Gastroesophageal sphincter (tissue), 4 donors: ENCODE data around the gene TTC24. TPM values are rescaled to one million over a fixed set of nuclear protein-coding genes. Genes with fewer than 3 reads are reported as not detected.

Experiments
- ATAC-seq: fragments of 150-250 bp; one replicate; pipeline ENCODE4 v1.9.1; 2016; ENCODE audit warnings: mild to moderate bottlenecking, moderate library complexity
- H3K27ac ChIP-seq, 4 donors: fragments of 200-600 bp; sonication (generic) in 3 of 4; 1 replicate in 3 of 4; 2 replicates in 1 of 4; pipeline ENCODE4 v1.5.1; 2016 to 2019
- H3K27me3 ChIP-seq: fragments of 200-600 bp; sonication (generic); one replicate; pipeline ENCODE4 v1.5.1; 2019
- H3K36me3 ChIP-seq, 2 donors: fragments of 200-600 bp; sonication (generic); one replicate each; pipeline ENCODE4 v1.5.1; 2019; ENCODE audit warnings: control low read depth in 1 of 2
- H3K4me1 ChIP-seq, 3 donors: fragments of 200-600 bp; sonication (generic); 1 replicate in 2 of 3; 2 replicates in 1 of 3; pipeline ENCODE4 v1.5.1; 2016 to 2019; ENCODE audit warnings: control low read depth in 2 of 3
- H3K4me3 ChIP-seq, 2 donors: fragments of 200-600 bp; sonication (generic); one replicate each; pipeline ENCODE4 v1.5.1; 2019; ENCODE audit warnings: mild to moderate bottlenecking in 1 of 2, moderate library complexity in 1 of 2
- H3K9me3 ChIP-seq, 3 donors: fragments of 200-600 bp; sonication (generic); one replicate each; pipeline ENCODE4 v1.5.1; 2017 to 2019; ENCODE audit warnings: control low read depth in 2 of 3
- EP300 ChIP-seq: sonication (generic); formaldehyde crosslinking; IDR thresholded peaks from one replicate; pipeline ENCODE4 v1.6.1; 2017; ENCODE audit warnings: antibody characterized with exemption, mild to moderate bottlenecking
- POLR2A ChIP-seq, 2 donors: fragments of 450-650 bp; IDR thresholded peaks; one replicate each; pipeline ENCODE4 v1.6.1; 2017; ENCODE audit warnings: antibody characterized with exemption in 2 of 2, mild to moderate bottlenecking in 2 of 2, moderate library complexity in 1 of 2
- POLR2AphosphoS5 ChIP-seq: sonication (generic); formaldehyde crosslinking; IDR thresholded peaks from one replicate; pipeline ENCODE4 v1.6.1; 2017; ENCODE audit warnings: antibody characterized with exemption
- WGBS, 2 donors: methylation state at CpG; one replicate each; pipeline ENCODE4 v1.1.5; 2018; ENCODE audit warnings: low coverage in 1 of 2; 5-methylcytosine and 5-hydroxymethylcytosine counted together
- total RNA-seq, 4 donors: library from RNA; depleted of rRNA; stranded (reverse); fragments of >200 nt; gene quantifications; one replicate each; pipeline ENCODE4 v1.1.0, GENCODE V29; 2016
- TF ChIP-seq, protein P1 (sequence below), 4 experiments: fragments of 200-600 bp in 2 of 4; fragments of 450-650 bp in 2 of 4; sonication (generic) in 1 of 4; IDR thresholded peaks; one replicate each; pipeline ENCODE4 v1.5.1; 2017 to 2019; ENCODE audit warnings: antibody characterized with exemption in 4 of 4, mild to moderate bottlenecking in 2 of 4, moderate library complexity in 2 of 4

The TTC24 gene
- total RNA-seq, result not detected

- TF ChIP-seq, protein P1, sequence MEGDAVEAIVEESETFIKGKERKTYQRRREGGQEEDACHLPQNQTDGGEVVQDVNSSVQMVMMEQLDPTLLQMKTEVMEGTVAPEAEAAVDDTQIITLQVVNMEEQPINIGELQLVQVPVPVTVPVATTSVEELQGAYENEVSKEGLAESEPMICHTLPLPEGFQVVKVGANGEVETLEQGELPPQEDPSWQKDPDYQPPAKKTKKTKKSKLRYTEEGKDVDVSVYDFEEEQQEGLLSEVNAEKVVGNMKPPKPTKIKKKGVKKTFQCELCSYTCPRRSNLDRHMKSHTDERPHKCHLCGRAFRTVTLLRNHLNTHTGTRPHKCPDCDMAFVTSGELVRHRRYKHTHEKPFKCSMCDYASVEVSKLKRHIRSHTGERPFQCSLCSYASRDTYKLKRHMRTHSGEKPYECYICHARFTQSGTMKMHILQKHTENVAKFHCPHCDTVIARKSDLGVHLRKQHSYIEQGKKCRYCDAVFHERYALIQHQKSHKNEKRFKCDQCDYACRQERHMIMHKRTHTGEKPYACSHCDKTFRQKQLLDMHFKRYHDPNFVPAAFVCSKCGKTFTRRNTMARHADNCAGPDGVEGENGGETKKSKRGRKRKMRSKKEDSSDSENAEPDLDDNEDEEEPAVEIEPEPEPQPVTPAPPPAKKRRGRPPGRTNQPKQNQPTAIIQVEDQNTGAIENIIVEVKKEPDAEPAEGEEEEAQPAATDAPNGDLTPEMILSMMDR (IDR thresholded peaks at IDR 0.05), result no peak
- no peaks in the 10 kb centered on the region for H3K9me3 ChIP-seq
- WGBS, 2 donors, result 40 to 53% methylated on average over 1 to 3 of the region's 5 CpGs
Measured at GRCh38 chr1:156579472-156579871, at the start of gene TTC24. TSS of gene TTC24 (plus strand) at chr1:156579723. CDS start at chr1:156581365, 1,642 bp downstream.

DNA sequence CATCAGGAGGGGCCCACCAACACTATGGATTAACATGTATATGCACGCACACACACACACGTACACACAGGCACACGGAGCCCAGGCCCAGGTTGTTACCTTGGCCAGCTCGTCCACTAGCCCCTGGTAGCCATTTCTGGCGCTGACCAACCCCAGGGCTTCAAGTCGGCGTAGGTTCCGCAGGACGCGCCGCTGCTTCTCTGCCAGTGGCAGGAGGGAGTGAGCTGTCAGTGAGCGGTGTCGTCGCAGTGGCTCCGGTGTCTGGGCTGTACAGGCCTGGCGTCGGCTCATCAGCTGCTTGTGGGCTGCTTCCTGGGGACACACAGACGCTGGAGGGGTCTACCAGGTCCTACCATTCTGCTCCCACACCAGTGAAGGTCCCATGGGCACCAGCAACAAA, 49.5 kb upstream of the TTC24 start:
- no peak for ATAC-seq
- Histone ChIP-seq H3K9me3 (no peaks in the 10 kb centered on the region), H3K4me1 (no peaks in the 10 kb centered on the region), H3K4me3 (no peak overlapping the region), H3K27me3 (no peaks in the 10 kb centered on the region), H3K36me3 (no peaks in the 10 kb centered on the region), H3K27ac (no peak overlapping the region)
- 93% methylated on average over 3 of the region's 18 CpGs; no CpG with 5 or more reads in 1 of the 2 donors for WGBS, 2 donors
- TF ChIP-seq POLR2AphosphoS5 (no peak), EP300 (no peak), POLR2A (IDR thresholded peaks at IDR 0.05) (no peak)
- TF ChIP-seq, protein P1 (IDR thresholded peaks at IDR 0.05), result no peak

More at GRCh38 chr1:156579472-156579871, at the start of gene TTC24:
- Histone ChIP-seq H3K4me3 (no peak within 1 kb of the TSS), H3K36me3 (no peaks in the 10 kb centered on the region), H3K4me1 (peaks cover 0 to 11% (median 0%) of the 10 kb centered on the region in 3 donors), H3K27ac (no peak within 1 kb of the TSS), H3K27me3 (no peaks in the 10 kb centered on the region)
- no peak for ATAC-seq

- Histone ChIP-seq H3K27ac (no peak overlapping the region), H3K36me3 (no peaks in the 10 kb centered on the region), H3K9me3 (no peaks in the 10 kb centered on the region), H3K27me3 (no peaks in the 10 kb centered on the region), H3K4me1 (no peaks in the 10 kb centered on the region), H3K4me3 (no peak overlapping the region)
- no peak for TF ChIP-seq EP300
- TF ChIP-seq, protein P1 (IDR thresholded peaks at IDR 0.05), result no peak
- no peak for TF ChIP-seq POLR2A (IDR thresholded peaks at IDR 0.05)
- TF ChIP-seq POLR2AphosphoS5, result no peak
- WGBS, 2 donors, result 86 to 93% methylated on average over 4 of the region's 4 CpGs
- ATAC-seq, result no peak
Measured at GRCh38 chr1:156532374-156532773, 47.1 kb upstream of the TTC24 start.

DNA sequence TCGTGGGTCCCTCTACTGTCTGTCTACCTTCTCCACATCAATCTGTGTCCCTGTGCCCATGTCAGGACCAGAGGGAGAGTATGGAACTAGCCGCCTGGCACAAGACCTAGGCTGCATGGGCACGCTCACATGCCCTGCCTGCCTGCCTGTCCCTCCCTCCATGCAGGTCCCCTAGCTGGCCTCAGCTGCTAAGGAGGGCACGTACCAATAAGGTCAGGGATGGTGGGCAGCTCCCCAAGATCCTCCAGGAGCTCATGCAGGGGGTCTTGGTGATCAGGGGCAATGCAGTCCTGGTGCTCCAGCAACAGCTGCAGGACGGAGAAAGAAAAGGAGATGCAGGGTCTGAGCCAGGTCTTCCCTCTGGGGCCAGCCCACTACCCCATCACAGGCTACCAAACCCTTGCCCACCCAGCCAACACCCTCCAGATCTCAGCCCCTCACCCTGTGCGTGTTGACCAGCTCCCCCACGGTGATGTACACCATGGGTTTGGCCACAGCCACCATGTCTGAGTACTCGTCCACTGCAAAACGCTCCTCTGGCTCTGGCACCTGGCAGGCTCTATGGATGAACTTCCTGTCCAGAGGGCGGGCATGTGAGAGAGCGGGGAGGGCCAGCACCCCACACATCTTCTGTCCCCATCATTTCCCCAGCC, 45.8 kb upstream of the TTC24 start:
- TF ChIP-seq POLR2AphosphoS5 (no peak), EP300 (no peak), POLR2A (IDR thresholded peaks at IDR 0.05) (no peak)
- TF ChIP-seq, protein P1 (IDR thresholded peaks at IDR 0.05), result no peak
- Histone ChIP-seq H3K36me3 (no peaks in the 10 kb centered on the region), H3K9me3 (no peaks in the 10 kb centered on the region), H3K27ac (no peak overlapping the region), H3K27me3 (no peaks in the 10 kb centered on the region), H3K4me1 (no peaks in the 10 kb centered on the region), H3K4me3 (no peak overlapping the region)
- no peak for ATAC-seq
- 91% methylated on average over 4 of the region's 11 CpGs; no CpG with 5 or more reads in 1 of the 2 donors for WGBS, 2 donors

GRCh38 chr1:156534424-156535060, 45.0 kb upstream of the TTC24 start:
- ATAC-seq, result no peak
- H3K27me3 ChIP-seq, result no peaks in the 10 kb centered on the region
- H3K36me3 ChIP-seq, result no peaks in the 10 kb centered on the region
- H3K9me3 ChIP-seq, result no peaks in the 10 kb centered on the region
- TF ChIP-seq, protein P1 (IDR thresholded peaks at IDR 0.05), result no peak
- TF ChIP-seq POLR2AphosphoS5 (no peak), EP300 (no peak), POLR2A (IDR thresholded peaks at IDR 0.05) (no peak)
- no peak overlapping the region for H3K27ac ChIP-seq
- H3K4me1 ChIP-seq, result no peaks in the 10 kb centered on the region
- H3K4me3 ChIP-seq, result no peak overlapping the region
- 92 to 100% methylated on average over 1 to 2 of the region's 12 CpGs for WGBS, 2 donors
